ENCODE results near the gene SF1. TPM values are rescaled to one million over a fixed set of nuclear protein-coding genes. Genes with fewer than 3 reads are reported as not detected.

SF1 gene
- total RNA-seq, 1 donor from 2014 or later: 140 TPM

GRCh38 chr11:64728757-64729365 lies 49.5 kb downstream of the SF1 start:
- Histone ChIP-seq H3K4me2 (no peak overlapping the region), H3K4me1 (peaks cover 25% of the 10 kb centered on the region), H2AFZ (replicated peaks) (no peak overlapping the region), H3K4me3 (no peak overlapping the region), H3K27ac (no peak overlapping the region), H3K36me3 (no peaks in the 10 kb centered on the region), H3K79me2 (ENCODE audit: low read depth) (no peaks in the 10 kb centered on the region), H3K9me3 (ENCODE audit: low read depth) (no peaks in the 10 kb centered on the region), H3K27me3 (peaks cover 10% of the 10 kb centered on the region), H3K9ac (no peak overlapping the region), H3F3A (ENCODE audit: low read depth) (peaks cover 19% of the 10 kb centered on the region), H4K20me1 (ENCODE audit: low read depth) (no peaks in the 10 kb centered on the region)
- no peak for TF ChIP-seq EZH2phosphoT487 (IDR thresholded peaks at IDR 0.05)
- TF ChIP-seq CTCF (IDR thresholded peaks at IDR 0.05): no peak
- no peak for TF ChIP-seq EZH2 (IDR thresholded peaks at IDR 0.05)
- H3K9me3 Mint-ChIP-seq: no peaks in the 10 kb centered on the region
- H3K36me3 Mint-ChIP-seq: peaks cover 2% of the 10 kb centered on the region
- H3K4me3 Mint-ChIP-seq: no peak overlapping the region
- H3K4me1 Mint-ChIP-seq: peaks cover 56% of the 10 kb centered on the region
- no peak for DNase-seq (ENCODE audit: low spot score)
- H3K27ac Mint-ChIP-seq: peak overlapping the region; percentile 57
- H3K27me3 Mint-ChIP-seq (ENCODE audit: insufficient read depth, low read depth): peaks cover 9% of the 10 kb centered on the region

- Histone ChIP-seq H3K4me3 (no peak overlapping the region), H3K27me3 (peaks cover 23% of the 10 kb centered on the region), H3K4me2 (no peak overlapping the region), H3K9me3 (ENCODE audit: low read depth) (no peaks in the 10 kb centered on the region), H3K27ac (no peak overlapping the region), H3F3A (ENCODE audit: low read depth) (peaks cover 18% of the 10 kb centered on the region), H4K20me1 (ENCODE audit: low read depth) (no peaks in the 10 kb centered on the region), H3K4me1 (peaks cover 25% of the 10 kb centered on the region), H2AFZ (replicated peaks) (no peak overlapping the region), H3K79me2 (ENCODE audit: low read depth) (no peaks in the 10 kb centered on the region), H3K36me3 (no peaks in the 10 kb centered on the region), H3K9ac (no peak overlapping the region)
- TF ChIP-seq EZH2 (IDR thresholded peaks at IDR 0.05) (no peak), EZH2phosphoT487 (IDR thresholded peaks at IDR 0.05) (no peak), CTCF (IDR thresholded peaks at IDR 0.05) (no peak)
- Mint-ChIP-seq H3K9me3 (no peaks in the 10 kb centered on the region), H3K4me1 (peaks cover 58% of the 10 kb centered on the region), H3K36me3 (peaks cover 2% of the 10 kb centered on the region), H3K27me3 (ENCODE audit: insufficient read depth, low read depth) (peaks cover 16% of the 10 kb centered on the region), H3K4me3 (peak overlapping the region; percentile 71), H3K27ac (peak overlapping the region; percentile 81)
- no peak for DNase-seq (ENCODE audit: low spot score)
These were observed 51.3 kb downstream of the SF1 start for GRCh38 chr11:64726867-64727530.

- H3K36me3 Mint-ChIP-seq: no peaks in the 10 kb centered on the region
- Histone ChIP-seq H3K4me2 (peak overlapping the region; percentile 40), H3K79me2 (ENCODE audit: low read depth) (no peaks in the 10 kb centered on the region), H3F3A (ENCODE audit: low read depth) (peaks cover 13% of the 10 kb centered on the region), H4K20me1 (ENCODE audit: low read depth) (no peaks in the 10 kb centered on the region), H3K9ac (no peak overlapping the region), H3K4me3 (no peak overlapping the region), H3K9me3 (ENCODE audit: low read depth) (no peaks in the 10 kb centered on the region), H3K27ac (no peak overlapping the region), H3K36me3 (no peaks in the 10 kb centered on the region), H3K27me3 (peaks cover 31% of the 10 kb centered on the region), H2AFZ (replicated peaks) (peak overlapping the region; percentile 53), H3K4me1 (peaks cover 25% of the 10 kb centered on the region)
- DNase-seq (ENCODE audit: low spot score): peak; percentile 36
- TF ChIP-seq EZH2 (IDR thresholded peaks at IDR 0.05): no peak
- TF ChIP-seq EZH2phosphoT487 (IDR thresholded peaks at IDR 0.05): no peak
- no peak for TF ChIP-seq CTCF (IDR thresholded peaks at IDR 0.05)
- H3K27ac Mint-ChIP-seq: peak overlapping the region; percentile 81
- no peaks in the 10 kb centered on the region for H3K9me3 Mint-ChIP-seq
- H3K27me3 Mint-ChIP-seq (ENCODE audit: insufficient read depth, low read depth): peaks cover 19% of the 10 kb centered on the region
- no peak overlapping the region for H3K4me3 Mint-ChIP-seq
- H3K4me1 Mint-ChIP-seq: peaks cover 58% of the 10 kb centered on the region
These were observed 52.1 kb downstream of the SF1 start for GRCh38 chr11:64726211-64726641.

Data from neural progenitor cell (in vitro differentiated cells).